GM23338 (cell line): Measurements from ENCODE around the gene ACOT11. TPM values are rescaled to one million over a fixed set of nuclear protein-coding genes. Genes with fewer than 3 reads are reported as not detected.

Experiments used
- ATAC-seq: fragments of 200-7000 bp; cut with Tn5 transposase; 3 replicates; pipeline ENCODE4 v1.9.1; 2020
- DNase-seq: peaks from one replicate; pipeline ENCODE4 v3.0.0-alpha.2; 2015; ENCODE audit warnings: low spot score
- H2AFZ ChIP-seq: fragments of 200-600 bp; sonication (generic); 2 replicates; pipeline ENCODE4 v1.8.0; 2016; ENCODE audit warnings: antibody characterized with exemption, mild to moderate bottlenecking, moderate library complexity
- H3F3A ChIP-seq: fragments of 200-600 bp; sonication (generic); replicated peaks from 2 replicates; pipeline ENCODE4 v1.8.0; 2017; ENCODE audit warnings: antibody characterized with exemption, mixed run types, low read depth
- H3K27ac ChIP-seq: fragments of 200-600 bp; sonication (generic); 2 replicates; pipeline ENCODE4 v1.6.1; 2016; ENCODE audit warnings: low read depth
- H3K27me3 ChIP-seq: fragments of 200-600 bp; sonication (generic); 2 replicates; pipeline ENCODE4 v1.8.0; 2016; ENCODE audit warnings: mild to moderate bottlenecking, mixed run types, moderate library complexity; ENCODE audit not compliant: insufficient read depth
- H3K36me3 ChIP-seq: fragments of 200-600 bp; sonication (generic); 2 replicates; pipeline ENCODE4 v1.8.0; 2016; ENCODE audit warnings: mild to moderate bottlenecking; ENCODE audit not compliant: insufficient read depth
- H3K4me1 ChIP-seq: fragments of 200-600 bp; sonication (generic); 2 replicates; pipeline ENCODE4 v1.8.0; 2016; ENCODE audit warnings: mild to moderate bottlenecking, moderate library complexity; ENCODE audit not compliant: insufficient read depth
- H3K4me2 ChIP-seq: fragments of 200-600 bp; sonication (generic); 2 replicates; pipeline ENCODE4 v1.7.1; 2017; ENCODE audit warnings: mixed run types
- H3K4me3 ChIP-seq: fragments of 200-600 bp; sonication (generic); 2 replicates; pipeline ENCODE4 v1.6.1; 2016; ENCODE audit warnings: mixed run types
- H3K79me2 ChIP-seq: fragments of 200-600 bp; sonication (generic); replicated peaks from 2 replicates; pipeline ENCODE4 v1.8.0; 2017; ENCODE audit warnings: mild to moderate bottlenecking; ENCODE audit not compliant: insufficient read depth
- H3K9me2 ChIP-seq: fragments of 200-600 bp; sonication (generic); 2 replicates; pipeline ENCODE4 v1.8.0; 2017; ENCODE audit not compliant: insufficient read depth
- H4K20me1 ChIP-seq: fragments of 200-600 bp; sonication (generic); replicated peaks from 2 replicates; pipeline ENCODE4 v1.8.0; 2017; ENCODE audit warnings: mild to moderate bottlenecking; ENCODE audit not compliant: insufficient read depth
- H3K27ac Mint-ChIP-seq: 2 replicates; pipeline ENCODE4 v1.8.0; 2020; ENCODE audit warnings: inconsistent platforms, mild to moderate bottlenecking, moderate library complexity, mixed read lengths
- H3K27me3 Mint-ChIP-seq: 3 replicates; pipeline ENCODE4 v1.8.0; 2022; ENCODE audit warnings: low read depth, mild to moderate bottlenecking, moderate library complexity, mixed read lengths, inconsistent platforms; ENCODE audit not compliant: insufficient read depth, poor library complexity
- H3K36me3 Mint-ChIP-seq: 3 replicates; pipeline ENCODE4 v1.8.0; 2021; ENCODE audit warnings: low read depth, mild to moderate bottlenecking, inconsistent platforms, moderate library complexity, mixed read lengths
- H3K4me1 Mint-ChIP-seq: 3 replicates; pipeline ENCODE4 v1.8.0; 2020; ENCODE audit warnings: mild to moderate bottlenecking, inconsistent platforms, mixed read lengths
- H3K4me3 Mint-ChIP-seq: 3 replicates; pipeline ENCODE4 v1.8.0; 2021; ENCODE audit warnings: moderate library complexity, mild to moderate bottlenecking, inconsistent platforms, mixed read lengths
- H3K9me3 Mint-ChIP-seq: 3 replicates; pipeline ENCODE4 v1.8.0; 2020; ENCODE audit warnings: moderate library complexity, mild to moderate bottlenecking, inconsistent platforms, mixed read lengths
- CREB1 ChIP-seq: fragments of 250-450 bp; sonication (Bioruptor Pico); IDR thresholded peaks from 2 replicates; pipeline ENCODE4 v1.5.0; 2020; ENCODE audit warnings: low read depth, mild to moderate bottlenecking, moderate library complexity
- CTCF ChIP-seq, 2 experiments: fragments of 200-600 bp in 1 of 2; sonication (generic) in 1 of 2; conservative IDR thresholded peaks; 2 replicates each; pipeline versions ENCODE4 v1.5.1 to v1.6.1; 2016 to 2017; ENCODE audit warnings: antibody characterized with exemption in 2 of 2, low read depth in 2 of 2, mild to moderate bottlenecking in 2 of 2, moderate library complexity in 1 of 2
- EZH2phosphoT487 ChIP-seq: fragments of 200-600 bp; sonication (generic); IDR thresholded peaks from one replicate; pipeline ENCODE4 v1.8.1; 2018; ENCODE audit warnings: antibody characterized with exemption; ENCODE audit not compliant: unreplicated experiment
- JUNB ChIP-seq: IDR thresholded peaks from one replicate; pipeline ENCODE4 v1.6.1; 2016; ENCODE audit warnings: antibody characterized with exemption; ENCODE audit not compliant: unreplicated experiment
- POLR2AphosphoS5 ChIP-seq: IDR thresholded peaks from 2 replicates; pipeline ENCODE4 v1.6.1; 2016; ENCODE audit warnings: antibody characterized with exemption, low read depth
- REST ChIP-seq: IDR thresholded peaks from one replicate; pipeline ENCODE4 v1.6.1; 2018; ENCODE audit warnings: antibody characterized with exemption; ENCODE audit not compliant: unreplicated experiment
- STAT1 ChIP-seq: IDR thresholded peaks from one replicate; pipeline ENCODE4 v1.6.1; 2016; ENCODE audit warnings: antibody characterized with exemption; ENCODE audit not compliant: unreplicated experiment
- ZNF114 ChIP-seq: fragments of 250-450 bp; sonication (Bioruptor Pico); IDR thresholded peaks from 2 replicates; pipeline ENCODE4 v1.5.0; 2020; ENCODE audit warnings: mild to moderate bottlenecking, moderate library complexity
- ZNF331 ChIP-seq: fragments of 250-450 bp; sonication (Bioruptor Pico); IDR thresholded peaks from 2 replicates; pipeline ENCODE4 v1.5.0; 2020; ENCODE audit warnings: low read depth, mild to moderate bottlenecking, moderate library complexity
- ZNF462 ChIP-seq: fragments of 250-450 bp; sonication (Bioruptor Pico); IDR thresholded peaks from 2 replicates; pipeline ENCODE4 v1.5.0; 2020; ENCODE audit warnings: mild to moderate bottlenecking, moderate library complexity
- polyA plus RNA-seq: library from polyadenylated mRNA; unstranded; fragments of >200 nt; fragmentation: Nextera tagmentation; extraction: Ambion mirVana; gene quantifications from 2 replicates; pipeline ENCODE4 v1.2.1, GENCODE V29; 2016
- total RNA-seq: library from RNA; depleted of rRNA; stranded (reverse); fragments of >200 nt; shearing (Covaris generic); gene quantifications from 2 replicates; pipeline ENCODE4 v1.2.3, GENCODE V29; 2014

Gene ACOT11
- total and polyA plus RNA-seq, 2 experiments from 2014 or later: 1.6 to 2.7 TPM

GRCh38 chr1:54553602-54554313 is 5.7 kb downstream of the ACOT11 start:
- no peaks in the 10 kb centered on the region for H3K27me3 ChIP-seq
- peaks cover 5% of the 10 kb centered on the region for H3K27me3 Mint-ChIP-seq
- TF ChIP-seq ZNF462: no peak
- no peak for TF ChIP-seq JUNB
- TF ChIP-seq EZH2phosphoT487: no peak
- TF ChIP-seq REST: no peak
- no peak for TF ChIP-seq ZNF114 (CRISPR knock-in tag)
- TF ChIP-seq ZNF331: no peak
- no peak for TF ChIP-seq CTCF (conservative IDR thresholded peaks at IDR 0.05; ENCODE audit: low read depth in 2 of 2)
- no peak for TF ChIP-seq CREB1 (CRISPR knock-in tag)
- TF ChIP-seq POLR2AphosphoS5: no peak
- TF ChIP-seq STAT1: no peak
- H3K36me3 ChIP-seq: no peaks in the 10 kb centered on the region
- H3K4me3 ChIP-seq: no peak overlapping the region
- H3K79me2 ChIP-seq: no peaks in the 10 kb centered on the region
- H3K4me1 ChIP-seq: no peaks in the 10 kb centered on the region
- H3K27ac ChIP-seq: no peak overlapping the region
- ATAC-seq (no peak), DNase-seq (no peak)
- H3K27ac Mint-ChIP-seq: no peak overlapping the region
- H3K4me3 Mint-ChIP-seq: no peak overlapping the region
- no peaks in the 10 kb centered on the region for H3F3A ChIP-seq
- H3K36me3 Mint-ChIP-seq: peaks cover 2% of the 10 kb centered on the region; the same call in 1 of the 3 replicates
- peaks cover 11% of the 10 kb centered on the region; the same call in 2 of the 3 replicates for H3K9me3 Mint-ChIP-seq
- H3K4me1 Mint-ChIP-seq: peaks cover 6% of the 10 kb centered on the region
- no peak overlapping the region for H2AFZ ChIP-seq
- no peak overlapping the region for H3K4me2 ChIP-seq
- H4K20me1 ChIP-seq: no peaks in the 10 kb centered on the region
- no peaks in the 10 kb centered on the region for H3K9me2 ChIP-seq
